H1 (cell line): Measurements from ENCODE around the gene DNAJA3. TPM values are rescaled to one million over a fixed set of nuclear protein-coding genes. Genes with fewer than 3 reads are reported as not detected.

Experiments used
- BCL11A ChIP-seq, 2 experiments: IDR thresholded peaks; one replicate each; pipeline ENCODE4 v1.6.1; 2011; ENCODE audit warnings: low read depth in 2 of 2, low read length in 2 of 2, mild to moderate bottlenecking in 2 of 2
- KDM4A ChIP-seq: IDR thresholded peaks from one replicate; pipeline ENCODE4 v1.7.1; 2012; ENCODE audit warnings: low read depth, mild to moderate bottlenecking, moderate library complexity, low read length, inconsistent platforms; ENCODE audit not compliant: severe bottlenecking
- KDM5A ChIP-seq: fragments of 200-600 bp; IDR thresholded peaks from 2 replicates; pipeline ENCODE4 v1.7.1; 2012; ENCODE audit warnings: mild to moderate bottlenecking, low read length, inconsistent platforms, mixed read lengths
- POLR2A ChIP-seq, 2 experiments: IDR thresholded peaks; 1 replicate in 1 of 2; 2 replicates in 1 of 2; pipeline ENCODE4 v1.6.1; 2011; ENCODE audit warnings: low read depth in 2 of 2, low read length in 2 of 2, mild to moderate bottlenecking in 2 of 2; ENCODE audit errors: control extremely low read depth in 1 of 2
- RXRA ChIP-seq: IDR thresholded peaks from 2 replicates; pipeline ENCODE4 v1.6.1; 2011; ENCODE audit warnings: low read depth, mild to moderate bottlenecking, low read length, moderate library complexity; ENCODE audit not compliant: insufficient read depth
- SAP30 ChIP-seq: fragments of 300-600 bp; sonication (generic); IDR thresholded peaks from 2 replicates; pipeline ENCODE4 v1.7.1; 2012; ENCODE audit warnings: low read length, moderate library complexity, mild to moderate bottlenecking, inconsistent platforms; ENCODE audit not compliant: insufficient read depth, insufficient replicate concordance
- SP1 ChIP-seq: IDR thresholded peaks from 2 replicates; pipeline ENCODE4 v1.6.1; 2011; ENCODE audit warnings: low read depth, low read length
- SP4 ChIP-seq: IDR thresholded peaks from 2 replicates; pipeline ENCODE4 v1.6.1; 2012; ENCODE audit warnings: low read length, inconsistent platforms
- TBP ChIP-seq: IDR thresholded peaks from 2 replicates; pipeline ENCODE4 v1.6.1; 2011; ENCODE audit warnings: low read depth, low read length, improper control_type of control experiment
- polyA plus RNA-seq, 7 experiments: library from polyadenylated mRNA; depleted of rRNA in 3 of 7; stranded (reverse) in 5 of 7; unstranded in 2 of 7; fragments of >200 nt in 5 of 7; fragments of 200-250 nt in 2 of 7; gene quantifications; 1 replicate in 5 of 7; 2 replicates in 1 of 7; 4 replicates in 1 of 7; pipeline versions ENCODE4 v1.2.1 to v1.2.3, GENCODE V29; 2011 to 2013; ENCODE audit warnings: missing spikeins in 2 of 7, mixed read lengths in 2 of 7
- total RNA-seq: library from RNA; stranded (reverse); fragmentation: NEBNext Ultra II Directional; extraction: Animal tissue kit (Norgen Biotek cat#: 25700); gene quantifications from 2 replicates; pipeline ENCODE4 v1.2.1, GENCODE V29; 2021

DNAJA3 gene
- total and polyA plus RNA-seq, 2 of the 8 experiments (the other 6 are each of a cell fraction or from before 2014, with no cell fraction given), result 37.3 to 59.1 TPM

DNA sequence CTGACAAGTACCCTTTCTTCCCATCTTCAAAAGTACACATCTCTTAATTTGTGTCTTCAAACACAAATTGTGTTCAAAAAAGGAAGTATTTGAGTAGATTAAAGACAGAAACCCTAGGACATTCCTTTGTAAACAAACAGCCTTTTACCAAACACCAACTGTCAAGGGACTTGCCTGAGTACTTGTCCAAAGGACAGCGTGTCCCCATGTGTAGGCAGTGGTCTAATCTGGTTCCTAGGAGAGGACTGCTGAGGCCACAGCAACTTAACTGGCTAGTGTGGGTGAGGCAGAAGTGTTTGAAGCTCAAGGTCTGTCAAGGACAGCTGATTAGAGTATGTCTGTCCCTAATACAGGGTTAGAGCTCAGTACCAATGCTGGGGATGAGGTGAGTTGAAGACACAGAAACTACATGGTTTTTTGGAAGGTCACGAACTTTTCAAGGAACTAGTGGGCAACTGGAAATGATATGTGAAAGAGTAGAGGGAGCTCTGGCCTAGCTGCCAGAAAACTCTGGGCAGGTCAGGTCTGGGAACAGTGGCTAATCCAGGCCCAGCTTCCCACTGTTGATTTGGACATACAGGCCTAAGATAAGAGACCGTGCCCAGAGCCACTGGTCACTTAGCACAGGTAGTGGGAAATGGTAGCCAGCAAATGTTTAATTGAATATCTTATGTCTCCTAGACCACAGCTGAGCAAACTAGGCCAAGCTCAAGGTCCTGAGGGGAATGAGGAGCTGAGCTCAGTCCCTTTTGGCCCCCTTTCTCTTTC is 60.6 kb downstream of the DNAJA3 start (continued):
- TF ChIP-seq KDM4A (no peak), POLR2A (IDR thresholded peaks at IDR 0.05; ENCODE audit: control extremely low read depth in 1 of 2, low read depth in 2 of 2, low read length in 2 of 2) (no peak), BCL11A (IDR thresholded peaks at IDR 0.05; ENCODE audit: low read depth in 2 of 2, low read length in 2 of 2) (no peak), SP4 (no peak), KDM5A (no peak), RXRA (no peak), SAP30 (no peak), TBP (no peak), SP1 (no peak)
